Measurements from ENCODE around the gene PLXNB2.

The PLXNB2 gene

DNA sequence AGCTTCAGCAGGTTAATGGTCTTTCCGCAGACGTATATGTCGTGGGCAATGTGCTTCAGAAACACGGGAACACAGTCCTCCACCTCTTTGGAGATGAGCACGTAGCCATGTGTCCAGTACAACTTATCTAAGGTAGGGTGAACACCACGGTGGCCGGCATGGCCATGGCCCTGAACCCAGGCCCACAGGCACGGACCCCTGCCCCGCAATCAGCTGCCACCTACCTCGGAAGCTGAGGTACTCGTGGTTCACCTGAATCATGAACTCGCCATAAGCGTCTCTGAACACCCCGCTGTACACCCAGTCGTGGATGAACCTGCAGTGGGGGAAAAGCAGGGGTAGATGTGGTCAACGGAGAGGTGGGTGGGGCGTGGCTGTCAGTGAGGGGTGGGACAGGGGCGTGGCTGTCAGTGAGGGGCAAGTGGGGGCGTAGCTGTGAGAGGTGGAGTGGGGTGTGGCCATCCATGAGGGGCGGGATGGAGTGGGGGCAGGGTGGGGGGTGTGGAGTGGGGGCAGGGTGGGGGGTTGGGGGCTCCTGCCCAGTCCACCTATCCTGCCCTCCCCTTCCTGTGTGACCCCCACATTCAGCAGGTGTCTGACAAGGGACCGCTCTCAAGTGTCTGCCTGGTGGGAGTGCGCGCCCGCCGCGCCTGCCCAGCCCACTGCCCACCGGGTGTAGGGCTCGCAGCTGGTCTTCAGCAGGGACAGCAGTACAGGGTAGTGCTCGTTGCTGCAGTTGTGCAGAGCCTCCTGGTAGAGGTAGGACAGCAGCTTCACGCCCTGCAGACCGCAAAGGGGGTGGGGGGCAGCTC lies 81.2 kb downstream of the PLXNB2 start:
- H3K4me1 ChIP-seq = no peaks in the 10 kb centered on the region
- no peaks in the 10 kb centered on the region for H3K27me3 ChIP-seq (ENCODE audit: low read depth)
- peaks cover 42% of the 10 kb centered on the region for H3K36me3 ChIP-seq (replicated peaks)
- no peak overlapping the region for H3K4me3 ChIP-seq
- H3K9me3 ChIP-seq = no peaks in the 10 kb centered on the region
- in situ Hi-C loops (cut with MboI; ENCODE audit: low sequenced_read_pairs) = no loop called here
- no peak for DNase-seq (ENCODE audit: low spot score in 2 of 2)

- Histone ChIP-seq H3K4me3 (no peak overlapping the region), H3K36me3 (replicated peaks) (peaks cover 45% of the 10 kb centered on the region), H3K9me3 (no peaks in the 10 kb centered on the region), H3K27me3 (ENCODE audit: low read depth) (no peaks in the 10 kb centered on the region), H3K4me1 (no peaks in the 10 kb centered on the region)
- in situ Hi-C loops (cut with MboI; ENCODE audit: low sequenced_read_pairs) = no loop called here
- no peak for DNase-seq (ENCODE audit: low spot score in 2 of 2)
These were observed 82.1 kb downstream of the PLXNB2 start for GRCh38 chr22:50225200-50225969.
